ENCODE results near the gene FBXL22. TPM values are rescaled to one million over a fixed set of nuclear protein-coding genes. Genes with fewer than 3 reads are reported as not detected.

Gene FBXL22
- total and polyA plus RNA-seq, 2 experiments from 2014 or later = 0.26 TPM; not detected in 1

- TF ChIP-seq ZNF462 (CRISPR knock-in tag; IDR thresholded peaks at IDR 0.05) = no peak
- TF ChIP-seq ETS1 (IDR thresholded peaks at IDR 0.05) = no peak
- TF ChIP-seq EZH2phosphoT487 (IDR thresholded peaks at IDR 0.05; ENCODE audit: unreplicated experiment) = no peak
- no peak for TF ChIP-seq NANOG (IDR thresholded peaks at IDR 0.05; ENCODE audit: borderline replicate concordance)
- no peak for TF ChIP-seq POLR2AphosphoS5 (IDR thresholded peaks at IDR 0.05; ENCODE audit: low read depth)
Measured at GRCh38 chr15:63572749-63573464, 24.3 kb upstream of the FBXL22 start (continued).

- ATAC-seq (no peak), DNase-seq (ENCODE audit: low spot score) (no peak)
- H3K27ac Mint-ChIP-seq = no peak overlapping the region
- no peaks in the 10 kb centered on the region for H3K4me1 ChIP-seq (ENCODE audit: insufficient read depth)
- H3K4me2 ChIP-seq = no peak overlapping the region
- no peak overlapping the region for H2AFZ ChIP-seq
- H4K20me1 ChIP-seq (replicated peaks; ENCODE audit: insufficient read depth) = 0 out of 2 replicates have a peak, but pooled peaks cover 3% of the 10 kb centered on the region
- no peaks in the 10 kb centered on the region for H3K27me3 Mint-ChIP-seq (ENCODE audit: insufficient read depth, low read depth, poor library complexity)
- no peaks in the 10 kb centered on the region for H3K27me3 ChIP-seq (ENCODE audit: insufficient read depth)
- H3K27ac ChIP-seq (ENCODE audit: low read depth) = no peak overlapping the region
- no peaks in the 10 kb centered on the region for H3K4me1 Mint-ChIP-seq
- TF ChIP-seq CREB1 (CRISPR knock-in tag; IDR thresholded peaks at IDR 0.05; ENCODE audit: low read depth) (no peak), STAT1 (IDR thresholded peaks at IDR 0.05; ENCODE audit: unreplicated experiment) (no peak), ZNF331 (CRISPR knock-in tag; IDR thresholded peaks at IDR 0.05; ENCODE audit: low read depth) (no peak)
- TF ChIP-seq, protein P1, sequence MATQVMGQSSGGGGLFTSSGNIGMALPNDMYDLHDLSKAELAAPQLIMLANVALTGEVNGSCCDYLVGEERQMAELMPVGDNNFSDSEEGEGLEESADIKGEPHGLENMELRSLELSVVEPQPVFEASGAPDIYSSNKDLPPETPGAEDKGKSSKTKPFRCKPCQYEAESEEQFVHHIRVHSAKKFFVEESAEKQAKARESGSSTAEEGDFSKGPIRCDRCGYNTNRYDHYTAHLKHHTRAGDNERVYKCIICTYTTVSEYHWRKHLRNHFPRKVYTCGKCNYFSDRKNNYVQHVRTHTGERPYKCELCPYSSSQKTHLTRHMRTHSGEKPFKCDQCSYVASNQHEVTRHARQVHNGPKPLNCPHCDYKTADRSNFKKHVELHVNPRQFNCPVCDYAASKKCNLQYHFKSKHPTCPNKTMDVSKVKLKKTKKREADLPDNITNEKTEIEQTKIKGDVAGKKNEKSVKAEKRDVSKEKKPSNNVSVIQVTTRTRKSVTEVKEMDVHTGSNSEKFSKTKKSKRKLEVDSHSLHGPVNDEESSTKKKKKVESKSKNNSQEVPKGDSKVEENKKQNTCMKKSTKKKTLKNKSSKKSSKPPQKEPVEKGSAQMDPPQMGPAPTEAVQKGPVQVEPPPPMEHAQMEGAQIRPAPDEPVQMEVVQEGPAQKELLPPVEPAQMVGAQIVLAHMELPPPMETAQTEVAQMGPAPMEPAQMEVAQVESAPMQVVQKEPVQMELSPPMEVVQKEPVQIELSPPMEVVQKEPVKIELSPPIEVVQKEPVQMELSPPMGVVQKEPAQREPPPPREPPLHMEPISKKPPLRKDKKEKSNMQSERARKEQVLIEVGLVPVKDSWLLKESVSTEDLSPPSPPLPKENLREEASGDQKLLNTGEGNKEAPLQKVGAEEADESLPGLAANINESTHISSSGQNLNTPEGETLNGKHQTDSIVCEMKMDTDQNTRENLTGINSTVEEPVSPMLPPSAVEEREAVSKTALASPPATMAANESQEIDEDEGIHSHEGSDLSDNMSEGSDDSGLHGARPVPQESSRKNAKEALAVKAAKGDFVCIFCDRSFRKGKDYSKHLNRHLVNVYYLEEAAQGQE (IDR thresholded peaks at IDR 0.05; ENCODE audit: unreplicated experiment) = no peak
- TF ChIP-seq, protein P2, sequence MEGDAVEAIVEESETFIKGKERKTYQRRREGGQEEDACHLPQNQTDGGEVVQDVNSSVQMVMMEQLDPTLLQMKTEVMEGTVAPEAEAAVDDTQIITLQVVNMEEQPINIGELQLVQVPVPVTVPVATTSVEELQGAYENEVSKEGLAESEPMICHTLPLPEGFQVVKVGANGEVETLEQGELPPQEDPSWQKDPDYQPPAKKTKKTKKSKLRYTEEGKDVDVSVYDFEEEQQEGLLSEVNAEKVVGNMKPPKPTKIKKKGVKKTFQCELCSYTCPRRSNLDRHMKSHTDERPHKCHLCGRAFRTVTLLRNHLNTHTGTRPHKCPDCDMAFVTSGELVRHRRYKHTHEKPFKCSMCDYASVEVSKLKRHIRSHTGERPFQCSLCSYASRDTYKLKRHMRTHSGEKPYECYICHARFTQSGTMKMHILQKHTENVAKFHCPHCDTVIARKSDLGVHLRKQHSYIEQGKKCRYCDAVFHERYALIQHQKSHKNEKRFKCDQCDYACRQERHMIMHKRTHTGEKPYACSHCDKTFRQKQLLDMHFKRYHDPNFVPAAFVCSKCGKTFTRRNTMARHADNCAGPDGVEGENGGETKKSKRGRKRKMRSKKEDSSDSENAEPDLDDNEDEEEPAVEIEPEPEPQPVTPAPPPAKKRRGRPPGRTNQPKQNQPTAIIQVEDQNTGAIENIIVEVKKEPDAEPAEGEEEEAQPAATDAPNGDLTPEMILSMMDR (conservative IDR thresholded peaks at IDR 0.05; ENCODE audit: low read depth in 2 of 2) = no peak
- no peaks in the 10 kb centered on the region for H3K9me3 Mint-ChIP-seq
- no peak overlapping the region for H3K4me3 Mint-ChIP-seq
- no peaks in the 10 kb centered on the region for H3K79me2 ChIP-seq (replicated peaks; ENCODE audit: insufficient read depth)
- H3K9me2 ChIP-seq (ENCODE audit: insufficient read depth) = no peaks in the 10 kb centered on the region
- H3K4me3 ChIP-seq = no peak overlapping the region
- no peaks in the 10 kb centered on the region for H3K36me3 ChIP-seq (ENCODE audit: insufficient read depth)
- no peaks in the 10 kb centered on the region for H3F3A ChIP-seq (replicated peaks; ENCODE audit: low read depth)
- no peaks in the 10 kb centered on the region for H3K36me3 Mint-ChIP-seq (ENCODE audit: low read depth)
Measured at GRCh38 chr15:63573533-63573932, 23.7 kb upstream of the FBXL22 start.

Measured in GM23338 (cell line).